ENCODE data around the gene CALML5. TPM values are rescaled to one million over a fixed set of nuclear protein-coding genes. Genes with fewer than 3 reads are reported as not detected.
A peak's percentile ranks its signal among the peaks of the same experiment; 100 is the strongest.

The CALML5 gene
- total RNA-seq, 1 donor from 2014 or later, result not detected

DNA sequence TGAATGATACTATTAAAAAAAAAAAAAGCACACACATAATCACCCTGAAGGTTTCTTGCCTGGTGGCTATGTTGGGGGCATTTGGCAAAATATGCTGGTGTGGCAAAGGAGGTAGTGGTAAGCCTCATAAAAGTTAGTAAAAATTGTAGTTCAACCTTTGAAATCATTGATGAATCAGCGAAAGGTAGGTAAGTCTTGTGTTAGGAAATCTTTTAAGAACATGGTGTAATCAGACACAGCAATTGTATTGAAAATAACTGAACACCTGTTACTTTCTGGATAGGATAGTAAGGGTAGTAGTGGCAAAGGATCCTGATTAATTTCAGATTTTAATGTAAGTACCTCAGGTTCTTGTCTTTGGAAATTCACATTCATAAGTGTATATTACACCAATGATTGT is 40.9 kb downstream of the CALML5 start:
- peak; percentile 40 for DNase-seq
- no peak overlapping the region for H3K4me3 Mint-ChIP-seq
- no peaks in the 10 kb centered on the region for H3K9me3 Mint-ChIP-seq
- no peak overlapping the region for H3K27ac Mint-ChIP-seq
- peaks cover 8% of the 10 kb centered on the region for H3K4me1 Mint-ChIP-seq
- intact Hi-C loops (cut with micrococcal nuclease), result no loop called here
- H3K27me3 Mint-ChIP-seq, result no peaks in the 10 kb centered on the region
- H3K36me3 Mint-ChIP-seq (ENCODE audit: low read depth), result peaks cover 52% of the 10 kb centered on the region

DNA sequence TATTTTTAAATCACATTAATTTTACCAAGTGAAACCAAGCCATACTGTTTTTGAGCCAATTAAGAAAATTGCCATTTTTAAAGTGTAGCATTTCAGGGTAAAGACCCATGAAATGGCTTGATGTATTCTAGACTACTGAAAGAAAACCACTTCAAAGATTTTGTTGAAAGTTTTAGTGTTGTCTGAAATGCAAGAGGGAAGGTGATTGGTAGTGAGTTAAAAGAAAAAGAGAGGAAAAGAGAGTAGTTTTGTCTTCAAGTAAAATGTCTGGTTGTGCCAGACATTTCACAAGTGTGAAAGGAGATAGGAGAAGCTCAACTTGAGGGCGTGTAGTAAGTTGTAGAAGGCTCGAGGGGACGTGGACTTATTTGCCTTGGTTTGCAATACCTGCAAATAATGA is 41.6 kb downstream of the CALML5 start:
- Mint-ChIP-seq H3K27ac (no peak overlapping the region), H3K4me1 (peaks cover 8% of the 10 kb centered on the region), H3K4me3 (no peak overlapping the region), H3K36me3 (ENCODE audit: low read depth) (peaks cover 58% of the 10 kb centered on the region), H3K27me3 (no peaks in the 10 kb centered on the region), H3K9me3 (no peaks in the 10 kb centered on the region)
- DNase-seq, result peak; percentile 56
- intact Hi-C loops (cut with micrococcal nuclease), result no loop called here

DNA sequence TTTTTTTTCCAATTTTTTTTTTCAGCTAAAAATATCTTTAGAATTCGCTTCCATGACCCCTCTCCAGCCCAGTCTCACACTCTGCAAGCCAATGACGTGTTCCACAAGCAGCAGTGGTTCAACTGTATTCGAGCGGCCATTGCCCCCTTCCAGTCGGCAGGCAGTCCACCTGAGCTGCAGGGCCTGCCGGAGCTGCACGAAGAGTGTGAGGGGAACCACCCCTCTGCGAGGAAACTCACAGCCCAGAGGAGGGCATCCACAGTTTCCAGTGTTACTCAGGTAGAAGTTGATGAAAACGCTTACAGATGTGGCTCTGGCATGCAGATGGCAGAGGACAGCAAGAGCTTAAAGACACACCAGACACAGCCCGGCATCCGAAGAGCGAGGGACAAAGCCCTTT is 42.8 kb downstream of the CALML5 start:
- no peak overlapping the region for H3K4me3 Mint-ChIP-seq
- H3K9me3 Mint-ChIP-seq, result no peaks in the 10 kb centered on the region
- peaks cover 60% of the 10 kb centered on the region for H3K36me3 Mint-ChIP-seq (ENCODE audit: low read depth)
- intact Hi-C loops (cut with micrococcal nuclease), result no loop called here
- H3K27me3 Mint-ChIP-seq, result no peaks in the 10 kb centered on the region
- no peak overlapping the region for H3K27ac Mint-ChIP-seq
- H3K4me1 Mint-ChIP-seq, result peaks cover 12% of the 10 kb centered on the region
- DNase-seq, result peak; percentile 54

DNA sequence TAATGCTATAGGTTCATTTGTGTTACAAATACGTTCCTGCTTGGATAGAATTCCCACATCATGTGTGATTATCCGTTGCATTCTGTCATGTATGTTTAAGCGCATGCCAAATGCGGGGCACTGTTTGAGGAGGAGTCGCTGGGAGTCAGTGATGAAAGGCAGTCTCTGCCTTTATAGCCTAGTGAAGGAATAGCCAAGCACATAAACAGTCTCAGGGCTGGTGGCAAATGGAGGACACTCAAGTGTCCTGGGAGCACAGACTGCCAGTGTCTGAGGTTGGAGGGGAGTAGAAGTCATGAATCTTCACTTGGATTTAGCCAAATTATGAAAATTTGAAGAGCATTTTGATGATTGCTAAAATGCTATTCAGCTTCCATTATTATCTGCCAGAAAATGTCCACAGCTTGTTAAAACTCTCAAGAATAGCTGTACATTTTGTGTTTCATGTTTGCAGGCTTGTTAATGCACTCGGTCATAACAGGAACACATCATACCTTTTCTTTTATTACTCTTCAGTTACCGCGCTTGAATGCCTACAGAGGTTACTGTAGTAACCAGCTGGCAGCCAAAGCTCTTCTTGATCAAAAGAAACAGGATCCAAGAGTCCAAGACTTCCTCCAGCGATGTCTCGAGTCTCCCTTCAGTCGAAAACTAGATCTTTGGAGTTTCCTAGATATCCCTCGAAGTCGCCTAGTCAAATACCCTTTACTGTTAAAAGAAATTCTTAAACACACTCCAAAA is 45.5 kb downstream of the CALML5 start:
- no peaks in the 10 kb centered on the region for H3K27me3 Mint-ChIP-seq
- peaks cover 13% of the 10 kb centered on the region for H3K4me1 Mint-ChIP-seq
- peaks cover 48% of the 10 kb centered on the region for H3K36me3 Mint-ChIP-seq (ENCODE audit: low read depth)
- DNase-seq, result peak; percentile 44
- intact Hi-C loops (cut with micrococcal nuclease), result no loop called here
- no peaks in the 10 kb centered on the region for H3K9me3 Mint-ChIP-seq
- H3K27ac Mint-ChIP-seq, result no peak overlapping the region
- H3K4me3 Mint-ChIP-seq, result no peak overlapping the region

DNA sequence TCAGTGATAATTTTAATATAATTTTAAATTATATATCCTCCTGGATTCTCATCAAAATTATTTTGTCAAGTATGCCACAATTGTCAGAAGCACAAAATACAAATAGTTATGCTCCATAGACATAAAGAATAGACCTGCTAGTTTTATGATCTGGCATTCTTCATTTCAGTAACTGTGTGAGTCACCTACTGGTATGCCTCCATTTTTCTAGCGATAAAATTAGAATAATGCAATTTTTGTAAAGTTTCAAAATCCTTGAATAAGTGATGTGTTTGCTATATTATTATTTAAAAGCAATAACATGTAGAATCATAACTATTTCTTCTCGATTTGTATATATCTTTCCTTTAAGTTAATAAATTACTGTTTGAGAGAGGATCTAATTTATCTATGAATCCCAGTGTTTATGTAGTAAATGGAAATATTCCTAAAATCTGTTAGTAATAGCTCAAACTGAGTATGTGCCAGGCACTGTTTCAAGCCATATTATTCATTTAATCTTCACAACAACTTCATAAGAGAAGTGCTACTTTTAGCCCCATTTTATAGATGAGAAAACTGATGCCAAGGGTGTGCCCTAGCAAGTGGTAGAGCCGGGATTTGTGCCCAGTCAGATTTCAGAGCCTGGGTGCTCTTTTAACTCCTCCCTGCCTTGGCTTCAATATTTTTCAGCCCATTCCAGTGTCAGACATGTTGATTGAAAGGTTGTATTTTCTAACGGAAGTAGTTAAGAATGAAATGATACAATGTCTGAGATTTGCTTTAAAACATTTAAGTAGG is 48.6 kb downstream of the CALML5 start:
- intact Hi-C loops (cut with micrococcal nuclease), result no loop called here
- H3K36me3 Mint-ChIP-seq (ENCODE audit: low read depth), result peaks cover 30% of the 10 kb centered on the region

DNA sequence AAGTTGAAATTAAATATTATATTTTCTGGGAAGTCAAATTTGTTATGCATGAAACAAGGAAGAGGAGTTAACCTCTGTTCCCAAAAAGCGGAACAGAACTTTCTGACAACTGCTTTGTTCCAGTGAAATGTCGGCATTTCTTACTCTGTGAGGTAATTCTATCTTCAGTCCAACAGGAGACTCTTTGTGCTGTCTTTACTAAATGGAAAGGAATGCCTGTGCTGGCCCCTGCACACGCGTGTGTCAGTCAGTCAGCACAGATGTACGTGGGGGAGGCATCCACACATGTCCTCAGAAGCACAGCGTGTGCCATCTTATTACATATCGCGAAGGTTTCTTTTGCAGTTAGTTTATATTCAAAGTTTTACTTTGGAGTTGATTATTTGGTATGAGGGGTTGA is 49.5 kb downstream of the CALML5 start:
- DNase-seq, result no peak
- intact Hi-C loops (cut with micrococcal nuclease), result loop anchor here (5.0 to 10.0 kb wide), 2 partner anchors 232 to 445 kb away; partner anchors contain the start of genes FBH1 and TASOR2
- H3K4me1 Mint-ChIP-seq, result peaks cover 32% of the 10 kb centered on the region
- no peak overlapping the region for H3K4me3 Mint-ChIP-seq
- peaks cover 29% of the 10 kb centered on the region for H3K36me3 Mint-ChIP-seq (ENCODE audit: low read depth)
- H3K9me3 Mint-ChIP-seq, result no peaks in the 10 kb centered on the region
- H3K27me3 Mint-ChIP-seq, result no peaks in the 10 kb centered on the region
- H3K27ac Mint-ChIP-seq, result no peak overlapping the region

More for the DNA sequence above, 48.6 kb downstream of the CALML5 start:
- H3K4me1 Mint-ChIP-seq, result peaks cover 27% of the 10 kb centered on the region
- H3K4me3 Mint-ChIP-seq, result no peak overlapping the region
- no peak overlapping the region for H3K27ac Mint-ChIP-seq
- H3K27me3 Mint-ChIP-seq, result no peaks in the 10 kb centered on the region
- H3K9me3 Mint-ChIP-seq, result no peaks in the 10 kb centered on the region
- peak; percentile 49 for DNase-seq

DNA sequence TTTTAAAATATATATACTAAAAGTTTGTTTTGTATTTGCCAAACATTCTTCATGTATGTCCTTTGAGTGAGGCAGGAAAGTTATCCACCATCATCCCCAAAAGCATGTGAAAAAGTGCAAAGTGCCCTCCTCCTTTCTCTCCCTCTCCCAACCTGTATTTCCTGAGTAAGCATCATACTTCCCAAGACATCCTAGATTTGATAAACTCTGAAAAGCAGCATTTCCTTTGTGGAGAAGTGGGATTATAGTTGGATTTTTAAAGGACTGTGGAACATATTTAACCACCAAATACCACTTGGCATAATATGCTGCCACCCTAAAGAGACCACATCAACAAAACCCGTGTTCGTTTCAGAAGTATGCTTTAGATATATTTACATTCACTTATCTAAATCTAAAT is 50.1 kb downstream of the CALML5 start:
- no peak overlapping the region for H3K4me3 Mint-ChIP-seq

More for the DNA sequence above, 50.1 kb downstream of the CALML5 start:
- Mint-ChIP-seq H3K27me3 (no peaks in the 10 kb centered on the region), H3K9me3 (no peaks in the 10 kb centered on the region), H3K36me3 (ENCODE audit: low read depth) (peaks cover 30% of the 10 kb centered on the region), H3K4me1 (peaks cover 38% of the 10 kb centered on the region), H3K27ac (no peak overlapping the region)
- intact Hi-C loops (cut with micrococcal nuclease), result loop anchor here (5.0 to 10.0 kb wide), 2 partner anchors 233 to 446 kb away; partner anchors contain the start of genes FBH1 and TASOR2
- no peak for DNase-seq

Other genes starting within 250 kb of the CALML5 start
- not detected in 2 replicates for gene UCN3, start 134.6 kb downstream of the CALML5 start, total RNA-seq
- 0.14 TPM in 1 of 2 replicates, not detected in the other for gene TUBAL3, start 94.7 kb downstream of the CALML5 start, total RNA-seq
- gene NET1, start 87.0 kb downstream of the CALML5 start, total RNA-seq, result 35.1 and 40.3 TPM in 2 replicates
- gene CALML3, start 25.4 kb upstream of the CALML5 start, total RNA-seq, result not detected in 2 replicates
- 13.5 and 14.5 TPM in 2 replicates for gene ASB13, start 167.0 kb upstream of the CALML5 start, total RNA-seq
- gene TASOR2, start 185.3 kb upstream of the CALML5 start, total RNA-seq, result 78.2 and 92.3 TPM in 2 replicates